OCI-LY7 (cell line): Measurements from ENCODE around the gene SSBP4. TPM values are rescaled to one million over a fixed set of nuclear protein-coding genes. Genes with fewer than 3 reads are reported as not detected.

Experiments used
- BruUV-seq: library from RNA; stranded (reverse); fragments of 400-500 nt; replicated peaks from 2 replicates; lab custom pipeline; 2021; lab: Mats Ljungman, UMichigan
- CTCF ChIA-PET: fragments of 300-600 bp; sonication (Branson Sonifier 250); formaldehyde crosslinking; loops from one replicate; lab custom pipeline; 2022; ENCODE audit warnings: antibody characterized with exemption; ENCODE audit not compliant: unreplicated experiment; lab: Charles Lee
- POLR2A ChIA-PET: fragments of 300-600 bp; sonication (Branson Sonifier 250); formaldehyde crosslinking; loops from one replicate; lab custom pipeline; 2022; ENCODE audit warnings: antibody characterized with exemption; lab: Charles Lee
- DNase-seq: peaks from one replicate; pipeline ENCODE4 v3.0.0-alpha.2; 2015; ENCODE audit warnings: low spot score
- H2AFZ ChIP-seq: fragments of 200-600 bp; sonication (generic), shearing (Covaris generic); 2 replicates; pipeline ENCODE4 v1.6.1; 2014; ENCODE audit warnings: mild to moderate bottlenecking, antibody characterized with exemption, low read length, moderate library complexity
- H3K27ac ChIP-seq: fragments of 200-600 bp; sonication (generic); 2 replicates; pipeline ENCODE4 v1.5.1; 2014; ENCODE audit warnings: mixed run types, low read depth, mild to moderate bottlenecking, moderate library complexity, low read length, inconsistent platforms; ENCODE audit not compliant: poor library complexity, severe bottlenecking
- H3K36me3 ChIP-seq: fragments of 200-600 bp; sonication (generic); 2 replicates; pipeline ENCODE4 v1.6.1; 2014; ENCODE audit warnings: mild to moderate bottlenecking, antibody characterized with exemption, low read length, moderate library complexity, mixed read lengths; ENCODE audit not compliant: insufficient read depth
- H3K4me1 ChIP-seq: fragments of 200-600 bp; sonication (generic); 2 replicates; pipeline ENCODE4 v1.5.1; 2014; ENCODE audit warnings: mild to moderate bottlenecking, low read length; ENCODE audit not compliant: insufficient read depth, poor library complexity, severe bottlenecking
- H3K4me2 ChIP-seq: fragments of 200-600 bp; sonication (generic); 2 replicates; pipeline ENCODE4 v1.6.1; 2014; ENCODE audit warnings: mild to moderate bottlenecking, low read length
- H3K4me3 ChIP-seq: fragments of 200-600 bp; sonication (generic); 2 replicates; pipeline ENCODE4 v1.5.1; 2014; ENCODE audit warnings: mild to moderate bottlenecking, low read depth, low read length; ENCODE audit not compliant: poor library complexity, severe bottlenecking
- H3K79me2 ChIP-seq: fragments of 200-600 bp; sonication (generic); 2 replicates; pipeline ENCODE4 v1.6.1; 2016; ENCODE audit warnings: low read depth, mild to moderate bottlenecking, low read length, moderate library complexity, mixed read lengths; ENCODE audit not compliant: insufficient read depth
- H3K9me2 ChIP-seq: fragments of 200-600 bp; sonication (generic); 2 replicates; pipeline ENCODE4 v1.6.1; 2016; ENCODE audit warnings: mild to moderate bottlenecking, low read length, mixed read lengths; ENCODE audit not compliant: insufficient read depth
- H3K9me3 ChIP-seq: fragments of 200-600 bp; sonication (generic); 2 replicates; pipeline ENCODE4 v1.6.1; 2014; ENCODE audit warnings: mild to moderate bottlenecking, mixed run types, low read length, mixed read lengths
- H4K20me1 ChIP-seq: fragments of 200-600 bp; sonication (generic); 2 replicates; pipeline ENCODE4 v1.6.1; 2014; ENCODE audit warnings: mild to moderate bottlenecking, antibody characterized with exemption, low read length, moderate library complexity, mixed read lengths; ENCODE audit not compliant: insufficient read depth
- CTCF ChIP-seq: fragments of 200-600 bp; sonication (generic); conservative IDR thresholded peaks from 2 replicates; pipeline ENCODE4 v1.5.1; 2014; ENCODE audit warnings: mild to moderate bottlenecking, antibody characterized with exemption, low read length, moderate library complexity, mixed read lengths
- EZH2phosphoT487 ChIP-seq: fragments of 200-600 bp; sonication (generic); IDR thresholded peaks from 2 replicates; pipeline ENCODE4 v1.6.1; 2018; ENCODE audit warnings: low read depth, borderline replicate concordance, mild to moderate bottlenecking, mixed run types, antibody characterized with exemption, low read length, moderate library complexity, mixed read lengths
- intact Hi-C: fragments of 100-400 bp; cut with micrococcal nuclease; formaldehyde crosslinking; loops from one replicate; pipeline ENCODE4 v1.10.0; 2022; ENCODE audit not compliant: unreplicated experiment
- total RNA-seq, 2 experiments: library from RNA; depleted of rRNA in 1 of 2; stranded (reverse); fragments of >200 nt in 1 of 2; shearing (Covaris generic) in 1 of 2; gene quantifications; 2 replicates each; pipeline ENCODE4 v1.2.3, GENCODE V29; 2014 to 2022

Gene SSBP4
- total RNA-seq, 2 experiments from 2014 or later: 92.9 to 117 TPM

- no peak for DNase-seq
- CTCF ChIA-PET: no interaction called here
- TF ChIP-seq EZH2phosphoT487 (no peak), CTCF (no peak)
- Histone ChIP-seq H3K4me2 (peak overlapping the region; percentile 71), H3K9me3 (no peaks in the 10 kb centered on the region), H3K79me2 (peaks cover 19% of the 10 kb centered on the region; the same call in 1 of the 2 replicates), H4K20me1 (no peaks in the 10 kb centered on the region; the same call in 1 of the 2 replicates), H3K4me3 (peak overlapping the region; percentile 76), H3K9me2 (no peaks in the 10 kb centered on the region), H3K4me1 (peaks cover 88% of the 10 kb centered on the region), H3K36me3 (no peaks in the 10 kb centered on the region), H2AFZ (no peak overlapping the region), H3K27ac (peak overlapping the region; percentile 56)
- POLR2A ChIA-PET: interaction anchor here (1.2 to 1.9 kb wide), 2 partner anchors 11 to 140 kb away, joined by 4 to 8 read pairs; partner anchors contain the start of gene JUND
- intact Hi-C loops: loop anchor here (10.0 kb wide), 1 partner anchor 414 kb away; the partner anchor contains the start of gene UPF1
- no TSS peak for BruUV-seq
Observed at GRCh38 chr19:18420930-18421329, 1.7 kb downstream of the SSBP4 start.

GRCh38 chr19:18421371-18421959, 2.3 kb downstream of the SSBP4 start:
- no peak for TF ChIP-seq EZH2phosphoT487
- H3K27ac ChIP-seq: peak overlapping the region; percentile 56
- ChIA-PET CTCF (interaction anchor here (1.1 kb wide), 1 partner anchor 27 kb away, joined by 3 read pairs; no protein-coding TSS in a partner anchor), POLR2A (interaction anchor here (1.2 kb wide), 1 partner anchor 10 kb away, joined by 4 read pairs; no protein-coding TSS in a partner anchor)
- no TSS peak for BruUV-seq
- H3K36me3 ChIP-seq: no peaks in the 10 kb centered on the region
- no peaks in the 10 kb centered on the region; the same call in 1 of the 2 replicates for H4K20me1 ChIP-seq
- peaks cover 89% of the 10 kb centered on the region for H3K4me1 ChIP-seq
- peaks cover 19% of the 10 kb centered on the region; the same call in 1 of the 2 replicates for H3K79me2 ChIP-seq
- intact Hi-C loops: loop anchor here (10.0 kb wide), 1 partner anchor 413 kb away; the partner anchor contains the start of gene UPF1
- no peaks in the 10 kb centered on the region for H3K9me2 ChIP-seq
- DNase-seq: no peak
- H3K4me3 ChIP-seq: peak overlapping the region; percentile 76
- no peak overlapping the region for H2AFZ ChIP-seq
- H3K4me2 ChIP-seq: peak overlapping the region; percentile 71
- no peaks in the 10 kb centered on the region for H3K9me3 ChIP-seq

- H2AFZ ChIP-seq: no peak overlapping the region
- H3K79me2 ChIP-seq: peaks cover 19% of the 10 kb centered on the region; the same call in 1 of the 2 replicates
- H3K4me3 ChIP-seq: peak overlapping the region; percentile 33
- peaks cover 77% of the 10 kb centered on the region for H3K4me1 ChIP-seq
- no peaks in the 10 kb centered on the region for H3K9me3 ChIP-seq
- peak overlapping the region; percentile 56 for H3K27ac ChIP-seq
- intact Hi-C loops: loop anchor here (10.0 kb wide), 1 partner anchor 412 kb away; the partner anchor contains the start of gene UPF1
- peak; percentile 61 for DNase-seq
- H3K36me3 ChIP-seq: no peaks in the 10 kb centered on the region
- peak overlapping the region; percentile 71 for H3K4me2 ChIP-seq
- no TSS peak for BruUV-seq
- TF ChIP-seq CTCF (no peak), EZH2phosphoT487 (no peak)
- POLR2A ChIA-PET: no interaction called here
- H4K20me1 ChIP-seq: no peaks in the 10 kb centered on the region; the same call in 1 of the 2 replicates
- H3K9me2 ChIP-seq: no peaks in the 10 kb centered on the region
- CTCF ChIA-PET: interaction anchor here (0.6 to 1.1 kb wide), 3 partner anchors 26 to 55 kb away, joined by 3 to 8 read pairs (median 3); no protein-coding TSS in a partner anchor
Observed at GRCh38 chr19:18422530-18423191, 3.5 kb downstream of the SSBP4 start.
